ENCODE results near the gene CST5. TPM values are rescaled to one million over a fixed set of nuclear protein-coding genes. Genes with fewer than 3 reads are reported as not detected.
A peak's percentile ranks its signal among the peaks of the same experiment; 100 is the strongest.

CST5 gene
- total and polyA plus RNA-seq, 3 experiments from 2014 or later = not detected

GRCh38 chr20:23826541-23827021 lies 53.0 kb downstream of the CST5 start, which contains the start of gene CST2:
CST2 (minus strand) TSS chr20:23826729; CDS start chr20:23826660, 69 bp downstream.
- H3K36me3 ChIP-seq (ENCODE audit: insufficient read depth, low read length) = no peaks in the 10 kb centered on the region
- H3K27ac Mint-ChIP-seq = peak within 1 kb of the TSS in 1 of 8 donors; percentile 29
- DNase-seq = no peak
- CTCF ChIA-PET = no interaction called here
- no peaks in the 10 kb centered on the region for H3K36me3 Mint-ChIP-seq
- no peaks in the 10 kb centered on the region for H3K4me1 ChIP-seq (ENCODE audit: insufficient read depth, low read length)
- H3K4me3 Mint-ChIP-seq = no peak within 1 kb of the TSS
- H3K27me3 ChIP-seq (ENCODE audit: insufficient read depth, low read length, poor library complexity, severe bottlenecking) = no peaks in the 10 kb centered on the region
- H3K9me3 ChIP-seq (ENCODE audit: low read length) = no peaks in the 10 kb centered on the region
- no peaks in the 10 kb centered on the region for H3K9me3 Mint-ChIP-seq
- POLR2A ChIA-PET = no interaction called here
- no peaks in the 10 kb centered on the region for H3K4me1 Mint-ChIP-seq
- no peak within 1 kb of the TSS for H3K27ac ChIP-seq (ENCODE audit: low read depth, low read length)
- peaks cover 13 to 15% of the 10 kb centered on the region in 2 donors for H3K27me3 Mint-ChIP-seq
- H3K4me3 ChIP-seq (ENCODE audit: low read length) = no peak within 1 kb of the TSS

Other genes with a start within 250 kb of the CST5 start
- gene CST3, start 241.8 kb downstream of the CST5 start, total RNA-seq = 1 to 10 TPM; 3.0 to 5.3 TPM
- gene CST3, start 241.8 kb downstream of the CST5 start, polyA plus RNA-seq = 4.9 TPM
- gene CST4, start 190.7 kb downstream of the CST5 start, total RNA-seq = not detected
- gene CST4, start 190.7 kb downstream of the CST5 start, polyA plus RNA-seq = not detected
- gene CST1, start 128.8 kb downstream of the CST5 start, total RNA-seq = not detected
- gene CST1, start 128.8 kb downstream of the CST5 start, polyA plus RNA-seq = not detected
- gene CST2, start 53.0 kb downstream of the CST5 start, total RNA-seq = not detected
- gene CST2, start 53.0 kb downstream of the CST5 start, polyA plus RNA-seq = not detected
- not detected for gene GGTLC1, start 109.0 kb upstream of the CST5 start, total RNA-seq
- gene GGTLC1, start 109.0 kb upstream of the CST5 start, polyA plus RNA-seq = not detected

Data from CD8-positive, alpha-beta memory T cell (primary cell).